WTC11 (cell line): Measurements from ENCODE around the gene SFTPA1.

Experiments
- ATF3 ChIP-seq: sonication (generic); formaldehyde crosslinking; conservative IDR thresholded peaks from 2 replicates; pipeline ENCODE4 v1.8.1; 2022; ENCODE audit warnings: mild to moderate bottlenecking, missing genetic modification reagents
- CTCF ChIP-seq: fragments of 200-600 bp; IDR thresholded peaks from 2 replicates; pipeline ENCODE4 v1.8.0; 2022; ENCODE audit warnings: antibody characterized with exemption
- MAX ChIP-seq: sonication (generic); formaldehyde crosslinking; IDR thresholded peaks from 2 replicates; pipeline ENCODE4 v1.8.0; 2022; ENCODE audit warnings: mild to moderate bottlenecking, missing genetic modification reagents

- no peak for TF ChIP-seq CTCF
- no peak for TF ChIP-seq ATF3 (CRISPR knock-in tag)
- TF ChIP-seq MAX (CRISPR knock-in tag), result no peak
Measured at GRCh38 chr10:79583488-79584024, 27.2 kb upstream of the SFTPA1 start.
